ENCODE results near the gene MAFG. TPM values are rescaled to one million over a fixed set of nuclear protein-coding genes. Genes with fewer than 3 reads are reported as not detected.

The MAFG gene
- total and polyA plus RNA-seq, 7 donors: 8.8 to 21.9 (median 16.8) TPM

- TF ChIP-seq EP300 (IDR thresholded peaks at IDR 0.05): no peak
- TF ChIP-seq POLR2AphosphoS5 (IDR thresholded peaks at IDR 0.05): no peak
- TF ChIP-seq POLR2A (IDR thresholded peaks at IDR 0.05): no peak
- TF ChIP-seq CTCF (IDR thresholded peaks at IDR 0.05): no peak
- Histone ChIP-seq H3K4me1 (peaks cover 0 to 16% (median 16%) of the 10 kb centered on the region in 4 donors), H3K36me3 (peaks cover 24 to 67% (median 32%) of the 10 kb centered on the region in 4 donors), H3K4me3 (no peak overlapping the region), H3K27ac (no peak overlapping the region), H3K9me3 (no peaks in the 10 kb centered on the region), H3K27me3 (no peaks in the 10 kb centered on the region)
- intact Hi-C loops (cut with DNase I): no loop called here
- no peak for DNase-seq
- 92% methylated on average over 11 of the region's 11 CpGs for WGBS, 2 donors
Observed at GRCh38 chr17:81885869-81886548, 41.5 kb downstream of the MAFG start.

- 87 to 91% methylated on average over 10 of the region's 10 CpGs for WGBS, 2 donors
- Histone ChIP-seq H3K4me3 (no peak overlapping the region), H3K27ac (no peak overlapping the region), H3K9me3 (no peaks in the 10 kb centered on the region), H3K4me1 (peaks cover 0 to 12% (median 11%) of the 10 kb centered on the region in 4 donors), H3K27me3 (no peaks in the 10 kb centered on the region), H3K36me3 (peaks cover 24 to 68% (median 32%) of the 10 kb centered on the region in 4 donors)
- DNase-seq: no peak
- intact Hi-C loops (cut with DNase I): no loop called here
- TF ChIP-seq POLR2AphosphoS5 (IDR thresholded peaks at IDR 0.05) (no peak), CTCF (IDR thresholded peaks at IDR 0.05) (no peak), EP300 (IDR thresholded peaks at IDR 0.05) (no peak), POLR2A (IDR thresholded peaks at IDR 0.05) (no peak)
Observed at GRCh38 chr17:81885454-81885853, 42.1 kb downstream of the MAFG start.

GRCh38 chr17:81884968-81885367 lies 42.6 kb downstream of the MAFG start:
- H3K27ac ChIP-seq: no peak overlapping the region
- DNase-seq: no peak
- no peaks in the 10 kb centered on the region for H3K27me3 ChIP-seq
- intact Hi-C loops (cut with DNase I): no loop called here
- no peak for TF ChIP-seq POLR2A (IDR thresholded peaks at IDR 0.05)
- no peak for TF ChIP-seq CTCF (IDR thresholded peaks at IDR 0.05)
- TF ChIP-seq POLR2AphosphoS5 (IDR thresholded peaks at IDR 0.05): no peak
- no peak for TF ChIP-seq EP300 (IDR thresholded peaks at IDR 0.05)
- peaks cover 24 to 73% (median 32%) of the 10 kb centered on the region in 4 donors for H3K36me3 ChIP-seq
- H3K4me1 ChIP-seq: peaks cover 0 to 7% (median 6%) of the 10 kb centered on the region in 4 donors
- H3K4me3 ChIP-seq: no peak overlapping the region
- no peaks in the 10 kb centered on the region for H3K9me3 ChIP-seq
- WGBS, 2 donors: 95% methylated on average over 5 of the region's 5 CpGs

GRCh38 chr17:81884520-81884919 lies 43.0 kb downstream of the MAFG start:
- H3K4me3 ChIP-seq: no peak overlapping the region
- peaks cover 0 to 3% (median 2%) of the 10 kb centered on the region in 4 donors for H3K4me1 ChIP-seq
- no peak for DNase-seq
- peaks cover 23 to 73% (median 32%) of the 10 kb centered on the region in 4 donors for H3K36me3 ChIP-seq
- no peak overlapping the region for H3K27ac ChIP-seq
- no peaks in the 10 kb centered on the region for H3K27me3 ChIP-seq
- intact Hi-C loops (cut with DNase I): no loop called here
- no peaks in the 10 kb centered on the region for H3K9me3 ChIP-seq
- TF ChIP-seq CTCF (IDR thresholded peaks at IDR 0.05) (no peak), POLR2AphosphoS5 (IDR thresholded peaks at IDR 0.05) (no peak), POLR2A (IDR thresholded peaks at IDR 0.05) (no peak), EP300 (IDR thresholded peaks at IDR 0.05) (no peak)
- 81 to 82% methylated on average over 11 of the region's 11 CpGs for WGBS, 2 donors

Measured in sigmoid colon (tissue), 7 donors.